ENCODE results near the gene NEURL1.

The NEURL1 gene

GRCh38 chr10:103613616-103614015 lies 120.1 kb downstream of the NEURL1 start:
- Histone ChIP-seq H3K9ac (ENCODE audit: low read depth, low read length) (no peak overlapping the region), H3K9me3 (ENCODE audit: control insufficient read depth, insufficient read depth, low read length) (no peaks in the 10 kb centered on the region), H3K36me3 (ENCODE audit: insufficient read depth, low read length) (no peaks in the 10 kb centered on the region; the same call in 1 of the 2 replicates), H3K4me1 (ENCODE audit: insufficient read depth, low read length) (peaks cover 10% of the 10 kb centered on the region; the same call in 1 of the 2 replicates)

- Histone ChIP-seq H3K9ac (ENCODE audit: low read depth, low read length) (no peak overlapping the region), H3K36me3 (ENCODE audit: insufficient read depth, low read length) (no peaks in the 10 kb centered on the region; the same call in 1 of the 2 replicates), H3K9me3 (ENCODE audit: control insufficient read depth, insufficient read depth, low read length) (no peaks in the 10 kb centered on the region), H3K4me1 (ENCODE audit: insufficient read depth, low read length) (peaks cover 10% of the 10 kb centered on the region; the same call in 1 of the 2 replicates)
Measured at GRCh38 chr10:103614306-103615158, 121.0 kb downstream of the NEURL1 start.

GRCh38 chr10:103616705-103617601 lies 123.4 kb downstream of the NEURL1 start:
- H3K9ac ChIP-seq (ENCODE audit: low read depth, low read length) = no peak overlapping the region
- H3K36me3 ChIP-seq (ENCODE audit: insufficient read depth, low read length) = no peaks in the 10 kb centered on the region; the same call in none of the 2 replicates
- no peaks in the 10 kb centered on the region for H3K9me3 ChIP-seq (ENCODE audit: control insufficient read depth, insufficient read depth, low read length)
- H3K4me1 ChIP-seq (ENCODE audit: insufficient read depth, low read length) = peaks cover 10% of the 10 kb centered on the region; the same call in 1 of the 2 replicates

GRCh38 chr10:103617602-103618385 lies 124.3 kb downstream of the NEURL1 start:
- Histone ChIP-seq H3K36me3 (ENCODE audit: insufficient read depth, low read length) (no peaks in the 10 kb centered on the region; the same call in 1 of the 2 replicates), H3K4me1 (ENCODE audit: insufficient read depth, low read length) (peaks cover 10% of the 10 kb centered on the region; the same call in 1 of the 2 replicates), H3K9me3 (ENCODE audit: control insufficient read depth, insufficient read depth, low read length) (no peaks in the 10 kb centered on the region), H3K9ac (ENCODE audit: low read depth, low read length) (no peak overlapping the region)

GRCh38 chr10:103618575-103619423 lies 125.3 kb downstream of the NEURL1 start:
- peaks cover 10% of the 10 kb centered on the region; the same call in 1 of the 2 replicates for H3K4me1 ChIP-seq (ENCODE audit: insufficient read depth, low read length)
- peaks cover 2% of the 10 kb centered on the region; the same call in 1 of the 2 replicates for H3K36me3 ChIP-seq (ENCODE audit: insufficient read depth, low read length)
- H3K9ac ChIP-seq (ENCODE audit: low read depth, low read length) = no peak overlapping the region
- no peaks in the 10 kb centered on the region for H3K9me3 ChIP-seq (ENCODE audit: control insufficient read depth, insufficient read depth, low read length)

- Histone ChIP-seq H3K36me3 (ENCODE audit: insufficient read depth, low read length) (peaks cover 3% of the 10 kb centered on the region; the same call in 1 of the 2 replicates), H3K9ac (ENCODE audit: low read depth, low read length) (no peak overlapping the region), H3K4me1 (ENCODE audit: insufficient read depth, low read length) (peaks cover 9% of the 10 kb centered on the region; the same call in 1 of the 2 replicates), H3K9me3 (ENCODE audit: control insufficient read depth, insufficient read depth, low read length) (no peaks in the 10 kb centered on the region)
Measured at GRCh38 chr10:103619424-103620351, 126.2 kb downstream of the NEURL1 start.

- Histone ChIP-seq H3K9me3 (ENCODE audit: control insufficient read depth, insufficient read depth, low read length) (no peaks in the 10 kb centered on the region), H3K9ac (ENCODE audit: low read depth, low read length) (no peak overlapping the region), H3K4me1 (ENCODE audit: insufficient read depth, low read length) (peaks cover 4% of the 10 kb centered on the region; the same call in 1 of the 2 replicates), H3K36me3 (ENCODE audit: insufficient read depth, low read length) (peaks cover 3% of the 10 kb centered on the region; the same call in 1 of the 2 replicates)
Measured at GRCh38 chr10:103620352-103620740, 126.8 kb downstream of the NEURL1 start.

- Histone ChIP-seq H3K4me1 (ENCODE audit: insufficient read depth, low read length) (no peaks in the 10 kb centered on the region), H3K9me3 (ENCODE audit: control insufficient read depth, insufficient read depth, low read length) (no peaks in the 10 kb centered on the region), H3K9ac (ENCODE audit: low read depth, low read length) (no peak overlapping the region), H3K36me3 (ENCODE audit: insufficient read depth, low read length) (peaks cover 3% of the 10 kb centered on the region; the same call in 1 of the 2 replicates)
Measured at GRCh38 chr10:103620891-103621782, 127.6 kb downstream of the NEURL1 start.

- no peaks in the 10 kb centered on the region for H3K9me3 ChIP-seq (ENCODE audit: control insufficient read depth, insufficient read depth, low read length)
- no peak overlapping the region for H3K9ac ChIP-seq (ENCODE audit: low read depth, low read length)
- peaks cover 3% of the 10 kb centered on the region; the same call in 1 of the 2 replicates for H3K36me3 ChIP-seq (ENCODE audit: insufficient read depth, low read length)
- no peaks in the 10 kb centered on the region for H3K4me1 ChIP-seq (ENCODE audit: insufficient read depth, low read length)
Measured at GRCh38 chr10:103621783-103622125, 128.2 kb downstream of the NEURL1 start.

GRCh38 chr10:103622286-103622685 lies 128.8 kb downstream of the NEURL1 start:
- Histone ChIP-seq H3K9ac (ENCODE audit: low read depth, low read length) (no peak overlapping the region), H3K36me3 (ENCODE audit: insufficient read depth, low read length) (peaks cover 3% of the 10 kb centered on the region; the same call in 1 of the 2 replicates), H3K9me3 (ENCODE audit: control insufficient read depth, insufficient read depth, low read length) (no peaks in the 10 kb centered on the region), H3K4me1 (ENCODE audit: insufficient read depth, low read length) (no peaks in the 10 kb centered on the region)

GRCh38 chr10:103622935-103623574 lies 129.6 kb downstream of the NEURL1 start:
- Histone ChIP-seq H3K9ac (ENCODE audit: low read depth, low read length) (no peak overlapping the region), H3K4me1 (ENCODE audit: insufficient read depth, low read length) (no peaks in the 10 kb centered on the region), H3K36me3 (ENCODE audit: insufficient read depth, low read length) (peaks cover 3% of the 10 kb centered on the region; the same call in 1 of the 2 replicates), H3K9me3 (ENCODE audit: control insufficient read depth, insufficient read depth, low read length) (no peaks in the 10 kb centered on the region)
